Esophagus muscularis mucosa (tissue), 3 donors: ENCODE measurements around the gene PCED1A.

ENCODE experiments used
- EP300 ChIP-seq: sonication (generic); formaldehyde crosslinking; IDR thresholded peaks from one replicate; pipeline ENCODE4 v1.6.1; 2017; ENCODE audit warnings: antibody characterized with exemption
- POLR2AphosphoS5 ChIP-seq, 2 donors: sonication (generic); formaldehyde crosslinking; IDR thresholded peaks; one replicate each; pipeline ENCODE4 v1.6.1; 2017; ENCODE audit warnings: antibody characterized with exemption in 2 of 2

DNA sequence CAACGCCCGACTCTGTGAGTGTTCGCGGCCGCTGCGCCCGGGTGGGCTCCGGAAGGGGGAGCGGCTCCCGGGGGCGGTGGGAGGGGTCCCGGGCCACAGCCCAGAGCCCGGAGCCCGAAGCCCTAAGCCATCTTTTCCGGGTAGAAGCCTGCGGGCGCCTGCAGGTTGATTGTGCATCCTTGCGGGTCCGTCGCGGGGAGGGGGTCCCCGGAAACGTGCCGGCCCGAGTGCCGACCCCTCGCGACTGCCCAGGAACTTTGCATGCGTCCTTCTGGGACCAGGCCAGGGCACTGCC lies 33.2 kb upstream of the PCED1A start:
- TF ChIP-seq EP300 (no peak), POLR2AphosphoS5 (IDR thresholded peaks at IDR 0.05) (no peak)
